Stimulated activated CD8-positive, alpha-beta memory T cell treated with anti-CD3 and anti-CD28 coated beads, Interleukin-4, amount 100 ng/mL, for 48 hours (primary cell): ENCODE measurements around the gene F12.
"Not testable (repeated sequence)": the region's sequence is repeated elsewhere in the genome, so short reads cannot be mapped to it uniquely, and the experiment has no call there.

Experiments
- DNase-seq: peaks from one replicate; pipeline ENCODE4 v3.0.0-alpha.2; 2020

F12 gene

DNA sequence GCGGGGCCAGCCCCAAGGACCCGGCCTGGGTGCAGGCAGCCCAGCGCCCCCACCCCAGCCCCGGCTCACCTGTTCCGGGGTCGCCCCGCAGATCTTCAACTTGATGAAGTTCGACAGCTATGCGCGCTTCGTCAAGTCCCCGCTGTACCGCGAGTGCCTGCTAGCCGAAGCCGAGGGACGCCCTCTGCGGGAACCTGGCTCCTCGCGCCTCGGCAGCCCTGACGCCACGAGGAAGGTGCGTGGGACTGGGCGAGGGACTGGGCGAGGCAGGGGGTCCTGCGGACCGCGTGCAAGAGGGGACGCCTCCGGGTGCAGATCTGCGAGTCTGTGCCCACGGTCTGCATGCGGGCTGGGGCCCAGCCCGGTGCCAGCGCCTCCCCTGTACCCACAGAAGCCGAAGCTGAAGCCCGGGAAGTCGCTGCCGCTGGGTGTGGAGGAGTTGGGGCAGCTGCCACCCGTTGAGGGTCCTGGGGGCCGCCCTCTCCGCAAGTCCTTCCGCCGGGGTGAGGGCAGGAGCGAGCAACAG, 42.0 kb downstream of the F12 start:
- no peak for DNase-seq

- no peak for DNase-seq
These were observed 42.6 kb downstream of the F12 start for GRCh38 chr5:177366528-177367322.

DNA sequence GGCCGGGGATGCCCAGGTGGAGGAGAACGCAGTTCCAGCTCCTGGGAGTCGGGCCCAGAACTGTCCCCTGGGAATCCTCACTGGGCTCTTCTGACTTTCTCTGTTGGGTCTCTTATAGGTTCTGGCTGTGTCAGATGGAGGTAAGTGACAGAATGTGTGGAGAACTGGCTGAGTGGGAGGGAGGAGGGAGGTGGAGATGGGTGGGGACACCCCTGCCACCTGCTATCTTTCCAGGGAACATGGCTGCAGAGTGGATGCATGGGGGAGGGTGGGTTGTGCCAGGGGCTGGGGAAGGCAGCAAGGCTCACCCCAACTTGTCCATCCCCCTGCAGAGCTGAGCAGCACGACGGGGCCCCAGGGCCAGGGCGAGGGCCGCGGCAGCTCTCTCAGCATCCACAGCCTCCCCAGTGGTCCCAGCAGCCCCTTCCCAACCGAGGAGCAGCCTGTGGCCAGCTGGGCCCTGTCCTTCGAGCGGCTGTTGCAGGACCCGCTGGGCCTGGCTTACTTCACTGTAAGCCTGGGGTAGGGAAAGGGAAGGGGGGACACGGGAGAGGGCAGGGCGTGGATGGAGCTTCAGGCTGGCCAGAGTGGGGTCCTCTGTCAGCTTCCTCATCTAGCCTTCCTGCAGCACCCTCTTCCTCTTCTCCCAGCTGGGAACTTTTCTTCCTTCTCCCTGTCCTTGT, 43.4 kb downstream of the F12 start:
- no peak for DNase-seq

- peak; percentile 61 for DNase-seq
These were observed 45.0 kb downstream of the F12 start for GRCh38 chr5:177364159-177364962.

GRCh38 chr5:177363565-177363964, 45.8 kb downstream of the F12 start:
- no peak for DNase-seq

- peak; percentile 78 for DNase-seq
These were observed 46.5 kb downstream of the F12 start for GRCh38 chr5:177362610-177363507.

- DNase-seq: no peak
These were observed 47.1 kb downstream of the F12 start for GRCh38 chr5:177362292-177362609.

GRCh38 chr5:177361418-177362291, 47.7 kb downstream of the F12 start:
- no peak for DNase-seq

GRCh38 chr5:177360740-177361139, 48.6 kb downstream of the F12 start:
- DNase-seq: not testable (repeated sequence)

GRCh38 chr5:177359860-177360259, 49.5 kb downstream of the F12 start:
- DNase-seq: no peak

GRCh38 chr5:177359451-177359851, 49.9 kb downstream of the F12 start:
- DNase-seq: no peak

- no peak for DNase-seq
These were observed 51.0 kb downstream of the F12 start for GRCh38 chr5:177358370-177358819.

GRCh38 chr5:177357459-177358351, 51.7 kb downstream of the F12 start, which contains the start of gene RGS14:
Gene RGS14, plus strand, starts transcription at chr5:177357924. Its CDS starts 101 bp downstream, at chr5:177358025.
- DNase-seq: peak; percentile 63

DNA sequence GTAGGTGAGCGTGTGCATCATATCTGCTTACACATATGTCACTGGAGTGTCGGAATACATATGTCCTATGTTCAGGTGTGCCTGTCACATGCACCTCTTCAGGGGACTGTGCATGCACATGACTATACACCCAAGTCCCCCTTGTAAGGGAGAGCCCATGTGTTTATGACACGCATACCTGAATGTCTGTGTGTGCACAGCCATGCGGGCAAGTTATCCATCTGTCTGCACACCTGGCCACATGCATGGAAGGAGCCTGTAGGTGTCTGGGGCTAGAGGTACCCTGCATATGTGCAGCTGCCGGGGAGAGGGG, 52.3 kb downstream of the F12 start:
- no peak for DNase-seq

DNA sequence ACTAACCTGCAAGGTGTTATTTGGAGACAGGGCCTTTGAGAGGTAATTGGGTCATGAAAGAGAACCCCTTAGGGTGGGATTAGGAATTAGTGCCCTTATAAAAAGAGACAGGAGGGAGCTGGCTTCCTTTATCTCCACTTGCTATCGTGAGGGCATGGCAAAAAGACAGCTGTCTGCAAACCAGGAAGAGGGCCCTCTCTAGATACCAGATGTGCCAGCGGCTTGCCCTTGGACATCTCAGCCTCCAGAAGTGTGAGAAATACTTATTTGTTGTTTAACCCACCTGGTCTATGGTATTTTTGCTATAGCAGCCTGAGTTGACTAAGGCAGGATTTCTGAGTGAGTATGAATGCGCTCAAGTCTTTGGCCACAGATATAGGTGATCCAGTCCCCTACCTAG, 52.6 kb downstream of the F12 start:
- DNase-seq: no peak

DNA sequence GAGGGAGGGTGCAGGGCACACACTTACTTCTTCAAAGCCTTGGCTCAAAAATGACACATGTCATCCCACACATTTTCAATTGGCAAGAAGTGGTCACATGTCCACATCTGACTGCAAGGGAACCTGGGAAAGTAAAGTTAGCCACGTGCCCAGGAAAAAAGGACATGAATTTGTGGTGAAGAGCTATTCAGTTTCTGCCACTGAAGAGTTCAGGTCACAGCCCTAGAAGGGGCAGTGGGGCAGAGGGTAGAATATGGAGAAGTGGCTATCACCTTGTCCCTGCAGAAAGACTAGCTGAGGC, 53.5 kb downstream of the F12 start:
- no peak for DNase-seq

- no peak for DNase-seq
These were observed 54.0 kb downstream of the F12 start for GRCh38 chr5:177355162-177355867.

- no peak for DNase-seq
These were observed 54.7 kb downstream of the F12 start for GRCh38 chr5:177354711-177355110.

DNA sequence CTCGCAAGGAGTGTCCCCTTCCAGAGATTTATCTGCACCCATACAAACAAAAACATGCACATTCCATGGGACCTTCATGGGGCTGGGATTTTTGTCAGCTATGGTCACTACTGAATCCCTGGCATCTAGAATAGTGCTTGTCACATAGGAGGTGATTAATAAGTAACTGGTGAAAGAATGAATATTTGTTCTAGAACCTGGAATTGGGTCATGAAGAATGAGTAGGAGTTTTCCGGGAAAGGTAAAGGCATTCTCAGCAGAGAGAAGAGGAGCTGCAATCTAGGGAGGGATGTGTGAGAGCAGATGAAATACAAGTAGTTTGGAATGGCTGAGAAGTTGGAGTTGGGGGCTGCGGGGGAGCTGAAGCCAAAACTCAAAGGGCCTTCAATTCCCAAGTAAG, 55.1 kb downstream of the F12 start:
- DNase-seq: no peak

DNA sequence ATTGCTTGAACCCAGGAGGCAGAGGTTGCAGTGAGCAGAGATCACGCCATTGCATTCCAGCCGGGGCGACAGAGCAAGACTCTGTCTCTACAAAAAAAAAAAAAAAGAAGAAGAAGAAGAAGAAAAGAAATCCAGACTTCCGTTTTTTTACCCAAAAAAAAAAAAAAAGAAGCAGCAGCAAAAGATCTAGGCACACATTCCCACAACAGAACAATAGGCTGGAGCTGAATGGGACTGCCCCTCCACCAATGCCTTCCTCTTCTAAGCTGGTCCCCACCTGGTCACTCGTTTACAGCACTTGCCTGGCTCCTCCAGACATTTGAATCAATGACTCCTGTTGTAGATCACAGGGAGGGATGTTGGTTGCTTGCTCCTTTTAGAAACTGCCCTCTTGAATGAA, 56.3 kb downstream of the F12 start:
- DNase-seq: no peak
